Fibroblast of villous mesenchyme (primary cell): ENCODE measurements around the gene RILP. TPM values are rescaled to one million over a fixed set of nuclear protein-coding genes. Genes with fewer than 3 reads are reported as not detected.
A peak's percentile ranks its signal among the peaks of the same experiment; 100 is the strongest.
"Not testable (repeated sequence)": the region's sequence is repeated elsewhere in the genome, so short reads cannot be mapped to it uniquely, and the experiment has no call there.

Experiments
- DNase-seq: peaks from one replicate; pipeline ENCODE4 v3.0.0-alpha.2; 2010; ENCODE audit warnings: low read depth
- H3K4me3 ChIP-seq: 2 replicates; pipeline ENCODE4 v1.5.1; 2011; ENCODE audit warnings: low read depth, mild to moderate bottlenecking, low read length
- CTCF ChIP-seq: IDR thresholded peaks from 2 replicates; pipeline ENCODE4 v1.5.1; 2012; ENCODE audit warnings: low read depth, mild to moderate bottlenecking, low read length; ENCODE audit not compliant: insufficient read depth
- total RNA-seq: library from RNA; depleted of rRNA; stranded (reverse); fragments of >200 nt; gene quantifications from 2 replicates; pipeline ENCODE4 v1.2.3, GENCODE V29; 2012

Gene RILP
- total RNA-seq, 1 donor: 9.1 TPM

- DNase-seq: no peak
- TF ChIP-seq CTCF: no peak
- H3K4me3 ChIP-seq: no peak overlapping the region
Measured at GRCh38 chr17:1653735-1654134, 4.1 kb upstream of the RILP start.

DNA sequence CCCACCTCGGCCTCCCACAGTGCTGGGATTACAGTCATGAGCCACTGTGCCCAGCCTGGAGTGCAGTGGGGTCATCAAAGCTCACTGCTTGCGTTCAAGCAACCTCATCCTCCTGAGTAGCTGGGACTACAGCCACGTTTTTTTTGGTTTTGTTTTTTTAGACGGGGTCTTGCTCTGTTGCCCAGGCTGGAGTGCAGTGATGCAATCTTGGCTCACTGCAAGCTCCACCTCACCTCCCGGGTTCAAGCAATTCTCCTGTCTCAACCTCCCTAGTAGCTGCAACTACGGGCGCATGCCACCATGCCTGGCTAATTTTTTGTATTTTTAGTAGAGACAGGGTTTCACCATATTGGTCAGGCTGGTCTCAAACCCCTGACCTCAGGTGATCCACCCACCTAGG is 3.1 kb upstream of the RILP start:
- not testable (repeated sequence) for H3K4me3 ChIP-seq, DNase-seq

- no peak overlapping the region for H3K4me3 ChIP-seq
- no peak for DNase-seq
- no peak for TF ChIP-seq CTCF
Measured at GRCh38 chr17:1651559-1651844, 1.8 kb upstream of the RILP start.

- H3K4me3 ChIP-seq: no peak overlapping the region
- TF ChIP-seq CTCF: no peak
- DNase-seq: no peak
Measured at GRCh38 chr17:1650731-1651558, 1.3 kb upstream of the RILP start.

GRCh38 chr17:1648963-1649843 is 463 bp downstream of the RILP start:
- peak; percentile 96 for DNase-seq
- peak; percentile 77 for TF ChIP-seq CTCF
- H3K4me3 ChIP-seq: peak overlapping the region; percentile 66

- TF ChIP-seq CTCF: no peak
- H3K4me3 ChIP-seq: peak overlapping the region; percentile 56
- no peak for DNase-seq
Measured at GRCh38 chr17:1648173-1648962, 1.3 kb downstream of the RILP start.

DNA sequence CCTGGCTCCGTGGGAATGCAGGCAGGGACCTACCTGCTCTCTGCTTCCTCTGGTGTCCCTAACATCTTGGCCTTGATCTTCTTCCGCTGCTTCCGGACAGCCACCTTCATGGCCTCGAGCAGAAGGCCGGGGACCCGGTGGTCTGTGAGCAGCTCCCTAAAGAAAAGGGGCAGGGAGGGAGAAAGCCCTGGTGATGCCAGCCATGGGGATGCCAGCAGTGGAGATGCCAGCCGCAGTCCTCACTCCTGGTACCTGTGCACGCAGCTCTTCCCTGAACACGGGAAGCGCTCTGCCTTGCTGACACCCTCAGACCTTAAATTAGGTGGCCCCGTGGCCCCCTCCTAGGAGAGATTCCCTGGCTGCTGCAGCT is 1.9 kb downstream of the RILP start:
- no peak for TF ChIP-seq CTCF
- no peak for DNase-seq
- no peak overlapping the region for H3K4me3 ChIP-seq
